Activated naive CD8-positive, alpha-beta T cell treated with anti-CD3 and anti-CD28 coated beads, Interleukin-2, amount 10 ng/mL, durations not matched to agents 7 days and 5 days (primary cell): ENCODE measurements around the gene ZMIZ1. TPM values are rescaled to one million over a fixed set of nuclear protein-coding genes. Genes with fewer than 3 reads are reported as not detected.
A peak's percentile ranks its signal among the peaks of the same experiment; 100 is the strongest.

Source experiments
- ATAC-seq: fragments of 150-1000 bp; cut with Tn5 transposase; one replicate; pipeline ENCODE4 v1.10.0; 2021; ENCODE audit warnings: low read depth, moderate library complexity
- POLR2A ChIA-PET: fragments of 350-600 bp; sonication (Branson Sonifier 250); formaldehyde crosslinking; loops from one replicate; lab custom pipeline; 2021; ENCODE audit warnings: antibody characterized with exemption; lab: Charles Lee
- DNase-seq: peaks from one replicate; pipeline ENCODE4 v3.0.0; 2021
- H3K27ac Mint-ChIP-seq: one replicate; pipeline ENCODE4 v1.8.0; 2022; ENCODE audit warnings: mild to moderate bottlenecking, mixed read lengths
- H3K27me3 Mint-ChIP-seq: one replicate; pipeline ENCODE4 v1.8.0; 2022; ENCODE audit warnings: mild to moderate bottlenecking, moderate library complexity, mixed read lengths
- H3K36me3 Mint-ChIP-seq: one replicate; pipeline ENCODE4 v1.8.0; 2021; ENCODE audit warnings: mild to moderate bottlenecking, mixed read lengths
- H3K4me1 Mint-ChIP-seq: one replicate; pipeline ENCODE4 v1.8.0; 2021; ENCODE audit warnings: mixed read lengths
- H3K4me3 Mint-ChIP-seq: one replicate; pipeline ENCODE4 v1.8.0; 2022; ENCODE audit warnings: mild to moderate bottlenecking, moderate library complexity, mixed read lengths
- H3K9me3 Mint-ChIP-seq: one replicate; pipeline ENCODE4 v1.8.0; 2021; ENCODE audit warnings: mixed read lengths
- total RNA-seq, 2 experiments: library from RNA; stranded (reverse); gene quantifications; one replicate each; pipeline ENCODE4 v1.2.3, GENCODE V29; 2021

The ZMIZ1 gene
- total RNA-seq, 2 experiments from 2014 or later, result 28.8 to 29.3 TPM

- Mint-ChIP-seq H3K4me1 (no peaks in the 10 kb centered on the region), H3K27me3 (no peaks in the 10 kb centered on the region), H3K9me3 (no peaks in the 10 kb centered on the region), H3K36me3 (no peaks in the 10 kb centered on the region), H3K27ac (no peak overlapping the region), H3K4me3 (no peak overlapping the region)
- no peak for ATAC-seq
- POLR2A ChIA-PET, result no interaction called here
- DNase-seq, result no peak
These were observed 90.4 kb downstream of the ZMIZ1 start for GRCh38 chr10:79159141-79159651.

- Mint-ChIP-seq H3K36me3 (no peaks in the 10 kb centered on the region), H3K9me3 (no peaks in the 10 kb centered on the region), H3K27me3 (no peaks in the 10 kb centered on the region), H3K27ac (no peak overlapping the region), H3K4me3 (no peak overlapping the region), H3K4me1 (no peaks in the 10 kb centered on the region)
- POLR2A ChIA-PET, result no interaction called here
- DNase-seq, result no peak
- ATAC-seq, result no peak
These were observed 91.0 kb downstream of the ZMIZ1 start for GRCh38 chr10:79159785-79160184.

- H3K4me3 Mint-ChIP-seq, result no peak overlapping the region
- H3K4me1 Mint-ChIP-seq, result no peaks in the 10 kb centered on the region
- no peak for DNase-seq
- POLR2A ChIA-PET, result no interaction called here
- no peaks in the 10 kb centered on the region for H3K9me3 Mint-ChIP-seq
- H3K27ac Mint-ChIP-seq, result no peak overlapping the region
- no peaks in the 10 kb centered on the region for H3K36me3 Mint-ChIP-seq
- no peaks in the 10 kb centered on the region for H3K27me3 Mint-ChIP-seq
- no peak for ATAC-seq
These were observed 91.4 kb downstream of the ZMIZ1 start for GRCh38 chr10:79160191-79160590.

DNA sequence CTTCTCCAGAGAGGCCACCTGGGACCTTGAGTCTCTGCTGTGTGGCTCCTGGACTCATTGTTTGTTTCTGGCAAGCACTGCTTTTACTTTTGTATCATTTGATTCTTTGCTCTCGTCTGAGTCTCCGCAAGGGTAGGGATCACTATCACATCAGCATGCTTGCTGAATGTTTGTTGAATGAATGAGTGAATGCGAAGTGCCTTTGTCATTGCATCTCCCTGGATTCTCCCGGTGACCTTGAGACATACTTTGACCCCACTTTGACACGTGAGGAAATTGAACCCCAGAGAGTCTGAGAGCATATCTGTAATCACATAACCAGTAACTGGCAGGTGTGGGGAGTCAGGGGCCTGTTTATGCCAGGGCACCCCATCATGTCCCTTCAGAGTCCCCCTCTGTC is 92.8 kb downstream of the ZMIZ1 start:
- H3K27ac Mint-ChIP-seq, result peak overlapping the region; percentile 43
- no peak overlapping the region for H3K4me3 Mint-ChIP-seq
- no peaks in the 10 kb centered on the region for H3K4me1 Mint-ChIP-seq
- no peaks in the 10 kb centered on the region for H3K36me3 Mint-ChIP-seq
- no peaks in the 10 kb centered on the region for H3K27me3 Mint-ChIP-seq
- POLR2A ChIA-PET, result no interaction called here
- ATAC-seq (no peak), DNase-seq (no peak)
- no peaks in the 10 kb centered on the region for H3K9me3 Mint-ChIP-seq

GRCh38 chr10:79162022-79162421 is 93.3 kb downstream of the ZMIZ1 start:
- Mint-ChIP-seq H3K9me3 (no peaks in the 10 kb centered on the region), H3K27ac (no peak overlapping the region), H3K4me1 (no peaks in the 10 kb centered on the region), H3K4me3 (no peak overlapping the region), H3K27me3 (no peaks in the 10 kb centered on the region), H3K36me3 (no peaks in the 10 kb centered on the region)
- POLR2A ChIA-PET, result no interaction called here
- DNase-seq (no peak), ATAC-seq (no peak)

DNA sequence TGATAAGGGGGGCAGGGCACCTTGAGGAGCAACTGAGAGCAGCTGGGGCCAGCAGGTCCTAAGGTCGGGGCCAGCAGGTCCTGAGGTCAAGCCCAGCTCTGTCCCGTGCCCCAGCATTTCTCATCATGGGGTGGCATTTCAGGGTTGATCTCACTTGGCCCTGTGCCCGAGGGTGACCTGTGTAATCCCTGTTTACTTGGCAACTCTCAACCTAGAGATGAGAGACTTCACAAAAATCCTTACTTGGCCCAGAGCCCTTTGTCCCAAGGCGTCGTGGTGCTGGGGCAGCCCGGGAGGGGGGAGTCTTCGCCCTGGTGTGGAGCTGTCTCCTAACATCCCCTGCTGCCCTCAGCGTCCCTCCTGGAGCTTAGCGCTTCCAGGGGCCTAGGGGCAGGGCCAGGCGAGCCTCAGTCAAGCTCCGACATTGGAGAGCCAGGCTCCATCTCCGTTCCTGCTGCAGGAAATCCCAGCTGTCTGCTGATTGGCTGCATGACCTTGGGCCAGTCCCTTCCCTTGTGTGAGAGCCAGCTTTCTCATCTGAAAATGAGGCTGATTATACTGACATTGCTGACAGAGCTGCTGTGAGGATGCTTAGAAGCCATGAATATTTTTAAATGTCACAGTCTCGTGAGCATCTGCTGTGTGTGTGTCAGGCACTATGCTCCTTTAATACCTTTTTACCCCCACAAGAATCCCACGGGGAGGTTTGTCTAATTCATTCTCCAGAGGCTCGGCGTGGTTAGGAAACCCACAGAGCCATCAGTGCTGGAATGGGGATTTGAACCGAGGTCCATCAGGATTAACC is 94.3 kb downstream of the ZMIZ1 start:
- no peak for ATAC-seq
- DNase-seq, result no peak
- Mint-ChIP-seq H3K4me3 (no peak overlapping the region), H3K27ac (no peak overlapping the region), H3K27me3 (no peaks in the 10 kb centered on the region), H3K4me1 (no peaks in the 10 kb centered on the region), H3K36me3 (no peaks in the 10 kb centered on the region), H3K9me3 (no peaks in the 10 kb centered on the region)
- POLR2A ChIA-PET, result interaction anchor here (0.6 kb wide), 1 partner anchor 194 kb away, joined by 3 read pairs; no protein-coding TSS in a partner anchor

DNA sequence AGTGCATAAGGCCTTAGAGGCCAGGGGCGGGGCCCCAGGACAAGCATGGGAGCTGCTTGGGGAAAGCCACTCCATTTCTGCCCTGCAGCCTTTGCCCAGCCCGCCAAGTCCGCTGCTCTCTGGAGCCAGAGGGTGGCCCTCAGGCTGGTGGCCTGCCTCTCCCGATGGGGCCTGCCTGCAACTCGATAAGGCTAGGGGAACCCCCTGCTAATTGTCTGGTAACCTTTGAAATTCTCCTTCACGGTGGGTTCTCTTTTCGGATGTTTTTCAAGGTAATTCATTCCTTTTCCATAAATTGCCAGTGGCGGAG is 94.9 kb downstream of the ZMIZ1 start:
- Mint-ChIP-seq H3K27ac (no peak overlapping the region), H3K36me3 (no peaks in the 10 kb centered on the region), H3K4me3 (no peak overlapping the region), H3K9me3 (no peaks in the 10 kb centered on the region), H3K4me1 (no peaks in the 10 kb centered on the region), H3K27me3 (no peaks in the 10 kb centered on the region)
- ATAC-seq (no peak), DNase-seq (no peak)
- POLR2A ChIA-PET, result no interaction called here

DNA sequence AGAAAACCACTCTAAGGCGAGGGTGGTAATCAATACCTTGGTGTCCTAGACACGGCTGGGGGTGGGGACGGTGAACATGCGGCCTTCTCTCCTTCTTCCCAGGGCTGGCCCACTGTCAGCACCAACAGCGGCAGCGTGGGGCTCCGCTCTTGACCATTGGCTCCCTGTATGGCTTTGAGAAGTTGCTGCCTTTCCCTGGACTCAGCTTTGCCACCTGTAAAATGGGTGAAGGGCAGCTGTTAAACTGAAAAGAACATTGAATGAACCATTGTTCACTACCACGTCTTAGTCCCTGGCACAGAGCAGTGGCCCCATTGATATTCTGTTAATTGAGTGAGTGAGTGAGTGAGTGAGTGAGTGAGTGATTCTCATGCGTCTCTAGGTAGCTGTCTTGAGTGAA is 95.3 kb downstream of the ZMIZ1 start:
- H3K9me3 Mint-ChIP-seq, result no peaks in the 10 kb centered on the region
- no peaks in the 10 kb centered on the region for H3K4me1 Mint-ChIP-seq
- POLR2A ChIA-PET, result interaction anchor here (1.3 kb wide), 1 partner anchor 13 kb away, joined by 3 read pairs; no protein-coding TSS in a partner anchor
- DNase-seq, result no peak
- H3K4me3 Mint-ChIP-seq, result no peak overlapping the region
- no peak overlapping the region for H3K27ac Mint-ChIP-seq
- no peaks in the 10 kb centered on the region for H3K36me3 Mint-ChIP-seq
- no peaks in the 10 kb centered on the region for H3K27me3 Mint-ChIP-seq
- no peak for ATAC-seq

DNA sequence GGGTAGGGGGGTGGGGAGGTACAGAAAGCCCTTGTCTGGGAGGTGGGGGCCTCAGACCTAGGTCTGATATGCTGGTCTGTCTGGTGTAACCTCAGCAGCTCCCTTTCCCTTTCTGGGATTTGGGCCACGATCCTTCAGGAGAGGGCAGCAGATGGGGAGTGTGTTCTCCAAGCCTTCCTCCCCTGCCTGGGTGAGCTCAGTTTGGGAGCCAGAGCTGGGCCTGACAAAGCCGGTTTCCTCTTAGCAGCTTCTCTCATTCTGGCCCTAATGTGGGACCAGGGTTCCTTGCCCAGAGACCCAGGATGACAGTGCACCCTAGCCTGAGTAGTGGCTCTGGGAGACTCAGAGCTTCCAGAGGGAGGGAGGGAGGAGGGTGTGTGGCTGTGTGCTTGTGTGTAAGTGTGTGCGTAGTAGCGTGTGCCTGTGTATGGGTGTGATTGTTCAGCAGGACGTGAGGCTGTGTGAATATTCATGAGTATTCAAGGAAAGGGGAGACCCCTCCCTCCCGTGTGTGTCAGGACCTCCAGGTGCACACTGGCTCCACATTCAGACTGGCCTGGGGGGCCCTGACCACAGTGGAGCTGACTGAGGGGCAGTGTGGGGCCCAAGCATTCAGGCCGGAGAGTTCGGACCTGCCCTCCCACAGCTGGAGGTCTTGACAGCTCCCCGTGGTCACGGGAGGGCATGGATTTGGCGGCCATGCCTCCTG is 96.5 kb downstream of the ZMIZ1 start:
- peaks cover 2% of the 10 kb centered on the region for H3K4me1 Mint-ChIP-seq
- H3K27ac Mint-ChIP-seq, result no peak overlapping the region
- no peaks in the 10 kb centered on the region for H3K27me3 Mint-ChIP-seq
- no peak overlapping the region for H3K4me3 Mint-ChIP-seq
- DNase-seq, result no peak
- H3K9me3 Mint-ChIP-seq, result no peaks in the 10 kb centered on the region
- ATAC-seq, result no peak
- POLR2A ChIA-PET, result interaction anchor here (1.3 kb wide), 1 partner anchor 12 kb away, joined by 3 read pairs; no protein-coding TSS in a partner anchor
- no peaks in the 10 kb centered on the region for H3K36me3 Mint-ChIP-seq

GRCh38 chr10:79166312-79166721 is 97.6 kb downstream of the ZMIZ1 start:
- Mint-ChIP-seq H3K4me1 (peaks cover 2% of the 10 kb centered on the region), H3K27ac (no peak overlapping the region), H3K9me3 (no peaks in the 10 kb centered on the region), H3K36me3 (no peaks in the 10 kb centered on the region), H3K27me3 (no peaks in the 10 kb centered on the region), H3K4me3 (no peak overlapping the region)
- DNase-seq (no peak), ATAC-seq (no peak)
- POLR2A ChIA-PET, result no interaction called here

DNA sequence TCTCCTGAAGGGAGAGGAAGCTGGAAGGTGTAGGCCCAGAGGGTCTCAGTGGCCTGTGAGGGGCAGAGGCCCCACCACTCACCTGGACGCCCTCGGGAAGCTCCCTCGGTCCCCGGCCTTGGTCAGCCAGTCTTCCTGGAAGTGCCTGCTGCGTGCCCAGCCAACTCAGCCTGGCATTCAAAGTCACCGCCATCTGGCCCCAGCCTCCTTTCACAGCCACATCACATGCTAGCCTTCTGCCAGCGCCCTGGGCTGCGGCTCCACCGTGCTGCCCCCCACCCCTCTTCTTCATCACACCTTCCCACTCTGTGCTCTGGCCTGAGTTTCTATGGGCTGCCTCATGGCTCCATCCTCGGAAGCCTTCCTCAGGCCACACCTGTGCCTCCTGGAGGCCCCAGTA is 98.0 kb downstream of the ZMIZ1 start:
- H3K36me3 Mint-ChIP-seq, result no peaks in the 10 kb centered on the region
- ATAC-seq, result no peak
- no peak overlapping the region for H3K27ac Mint-ChIP-seq
- POLR2A ChIA-PET, result no interaction called here
- H3K4me1 Mint-ChIP-seq, result peaks cover 2% of the 10 kb centered on the region
- H3K27me3 Mint-ChIP-seq, result no peaks in the 10 kb centered on the region
- H3K4me3 Mint-ChIP-seq, result no peak overlapping the region
- DNase-seq, result no peak
- H3K9me3 Mint-ChIP-seq, result no peaks in the 10 kb centered on the region

GRCh38 chr10:79167537-79167936 is 98.8 kb downstream of the ZMIZ1 start:
- DNase-seq, result no peak
- no peaks in the 10 kb centered on the region for H3K36me3 Mint-ChIP-seq
- H3K4me1 Mint-ChIP-seq, result peaks cover 2% of the 10 kb centered on the region
- H3K9me3 Mint-ChIP-seq, result no peaks in the 10 kb centered on the region
- H3K4me3 Mint-ChIP-seq, result no peak overlapping the region
- no peak for ATAC-seq
- POLR2A ChIA-PET, result no interaction called here
- H3K27ac Mint-ChIP-seq, result no peak overlapping the region
- no peaks in the 10 kb centered on the region for H3K27me3 Mint-ChIP-seq

- POLR2A ChIA-PET, result no interaction called here
- no peak for ATAC-seq
- Mint-ChIP-seq H3K9me3 (no peaks in the 10 kb centered on the region), H3K4me3 (no peak overlapping the region), H3K4me1 (peaks cover 2% of the 10 kb centered on the region), H3K27ac (no peak overlapping the region), H3K36me3 (no peaks in the 10 kb centered on the region), H3K27me3 (no peaks in the 10 kb centered on the region)
- DNase-seq, result no peak
These were observed 99.4 kb downstream of the ZMIZ1 start for GRCh38 chr10:79168210-79168609.

- Mint-ChIP-seq H3K36me3 (no peaks in the 10 kb centered on the region), H3K4me3 (no peak overlapping the region), H3K27me3 (no peaks in the 10 kb centered on the region), H3K4me1 (peaks cover 2% of the 10 kb centered on the region), H3K27ac (no peak overlapping the region), H3K9me3 (no peaks in the 10 kb centered on the region)
- no peak for DNase-seq
- no peak for ATAC-seq
- POLR2A ChIA-PET, result no interaction called here
These were observed 101.5 kb downstream of the ZMIZ1 start for GRCh38 chr10:79170226-79170752.
